HepG2 (cell line): Measurements from ENCODE around the gene SBSN. TPM values are rescaled to one million over a fixed set of nuclear protein-coding genes. Genes with fewer than 3 reads are reported as not detected.

Experiments used
- AGO2 ChIP-seq: fragments of 200-400 bp; formaldehyde crosslinking; optimal IDR thresholded peaks from 2 replicates; pipeline ENCODE3; 2017; ENCODE audit warnings: mild to moderate bottlenecking, low read depth, low read length, moderate library complexity
- ERF ChIP-seq: IDR thresholded peaks from 2 replicates; pipeline ENCODE4 v1.6.1; 2018; ENCODE audit warnings: missing biosample characterization, missing genetic modification reagents
- FOXA1 ChIP-seq, 2 experiments: fragments of 450-650 bp in 1 of 2; sonication (generic) in 1 of 2; formaldehyde crosslinking in 1 of 2; IDR thresholded peaks; 2 replicates each; pipeline versions ENCODE4 v1.4.0 to v1.6.1; 2016 to 2020; ENCODE audit warnings: missing genetic modification reagents in 1 of 2
- FOXC1 ChIP-seq: sonication (generic); formaldehyde crosslinking; IDR thresholded peaks from 2 replicates; pipeline ENCODE4 v1.8.0; 2022; ENCODE audit warnings: mild to moderate bottlenecking, missing genetic modification reagents, borderline replicate concordance
- GTF3A ChIP-seq: sonication (generic); formaldehyde crosslinking; conservative IDR thresholded peaks from 2 replicates; pipeline ENCODE4 v1.4.0; 2020; ENCODE audit warnings: mild to moderate bottlenecking, missing genetic modification reagents
- IRF2 ChIP-seq: IDR thresholded peaks from 2 replicates; pipeline ENCODE4 v1.6.1; 2018; ENCODE audit warnings: missing genetic modification reagents, missing compliant biosample characterization
- KLF13 ChIP-seq: sonication (generic); formaldehyde crosslinking; IDR thresholded peaks from 2 replicates; pipeline ENCODE4 v1.4.0; 2020; ENCODE audit warnings: mild to moderate bottlenecking, missing genetic modification reagents
- MED13 ChIP-seq: sonication (generic); formaldehyde crosslinking; IDR thresholded peaks from 2 replicates; pipeline ENCODE4 v1.5.0; 2020; ENCODE audit warnings: missing genetic modification reagents
- REL ChIP-seq: sonication (generic); formaldehyde crosslinking; conservative IDR thresholded peaks from 2 replicates; pipeline ENCODE4 v1.8.0; 2022; ENCODE audit warnings: mild to moderate bottlenecking, missing genetic modification reagents, moderate library complexity
- SAP130 ChIP-seq: IDR thresholded peaks from 2 replicates; pipeline ENCODE4 v1.6.1; 2016; ENCODE audit warnings: low read depth
- SRSF9 ChIP-seq: fragments of 200-400 bp; formaldehyde crosslinking; IDR thresholded peaks from 2 replicates; pipeline ENCODE4 v1.6.1; 2018; ENCODE audit warnings: borderline replicate concordance, mild to moderate bottlenecking, low read depth, low read length; ENCODE audit not compliant: insufficient read depth, poor library complexity, severe bottlenecking
- ZNF431 ChIP-seq: sonication (generic); formaldehyde crosslinking; IDR thresholded peaks from 2 replicates; pipeline ENCODE4 v1.9.0; 2022; ENCODE audit warnings: missing genetic modification reagents, low read depth, mild to moderate bottlenecking, borderline replicate concordance
- ZNF619 ChIP-seq: sonication (generic); formaldehyde crosslinking; IDR thresholded peaks from 2 replicates; pipeline ENCODE4 v1.4.0; 2020; ENCODE audit warnings: mild to moderate bottlenecking, missing genetic modification reagents
- ZSCAN25 ChIP-seq: sonication (generic); formaldehyde crosslinking; IDR thresholded peaks from 2 replicates; pipeline ENCODE4 v1.8.0; 2022; ENCODE audit warnings: mild to moderate bottlenecking, missing genetic modification reagents
- polyA plus RNA-seq, 8 experiments: library from polyadenylated mRNA; depleted of rRNA in 3 of 8; stranded (reverse) in 7 of 8; unstranded in 1 of 8; fragments of >200 nt; fragmentation: Illumina TruSeq in 4 of 8; extraction: Trizol in 4 of 8; gene quantifications; 2 replicates each; pipeline versions ENCODE4 v1.2.1 to v1.2.3, GENCODE V29; 2011 to 2016; ENCODE audit warnings: low read depth in 4 of 8, missing spikeins in 1 of 8, mixed read lengths in 1 of 8; ENCODE audit not compliant: insufficient read depth in 1 of 8
- total RNA-seq, 5 experiments: library from RNA; depleted of rRNA; stranded (reverse); fragments of >200 nt; fragmentation: Illumina TruSeq; extraction: Trizol; gene quantifications; 2 replicates each; pipeline ENCODE4 v1.2.3, GENCODE V29; 2016; ENCODE audit warnings: low read depth in 1 of 5
- TF ChIP-seq, protein P1 (sequence below): IDR thresholded peaks from 2 replicates; pipeline ENCODE4 v1.6.1; 2012; ENCODE audit warnings: inconsistent platforms
- TF ChIP-seq, protein P2 (sequence below): sonication (generic); formaldehyde crosslinking; IDR thresholded peaks from 2 replicates; pipeline ENCODE4 v1.5.1; 2020; ENCODE audit warnings: missing genetic modification reagents, mild to moderate bottlenecking, borderline replicate concordance
- TF ChIP-seq, protein P3 (sequence below): sonication (generic); formaldehyde crosslinking; IDR thresholded peaks from 2 replicates; pipeline ENCODE4 v1.5.1; 2020; ENCODE audit warnings: mild to moderate bottlenecking, missing genetic modification reagents, moderate library complexity
- TF ChIP-seq, protein P4 (sequence below): IDR thresholded peaks from 2 replicates; pipeline ENCODE4 v1.6.1; 2016; ENCODE audit warnings: missing compliant biosample characterization, missing genetic modification reagents, borderline replicate concordance
- TF ChIP-seq, protein P5 (sequence below): sonication (generic); formaldehyde crosslinking; IDR thresholded peaks from 2 replicates; pipeline ENCODE4 v1.4.0; 2020; ENCODE audit warnings: missing genetic modification reagents, borderline replicate concordance

The SBSN gene
- total and polyA plus RNA-seq, 2 of the 13 experiments (the other 11 are each of a cell fraction or from before 2014, with no cell fraction given), result not detected

DNA sequence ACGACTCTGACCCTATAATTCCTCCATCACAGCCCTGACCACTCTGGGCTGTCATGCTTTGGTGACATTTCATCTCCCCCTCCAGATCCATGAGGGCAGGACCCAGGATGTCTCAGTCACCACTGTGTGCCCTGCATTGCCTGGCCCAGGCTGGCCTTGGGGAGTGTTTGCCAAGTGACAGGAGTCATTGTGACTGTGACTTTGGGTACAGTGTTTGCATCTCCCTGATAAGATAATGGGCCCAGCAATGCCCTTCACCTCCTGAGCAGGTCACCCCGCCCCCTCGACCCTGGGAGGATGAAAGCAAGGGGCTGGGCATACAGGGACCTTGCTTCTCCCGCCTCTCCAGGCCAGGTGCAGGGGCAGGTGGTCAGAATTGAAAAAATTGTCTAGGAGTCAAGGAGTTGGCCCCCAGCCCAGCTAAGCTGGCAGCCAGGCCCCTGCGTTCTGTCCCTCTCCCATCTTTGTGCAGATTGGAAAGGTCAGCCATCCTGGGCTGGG lies 41.2 kb upstream of the SBSN start (continued):
- TF ChIP-seq IRF2 (CRISPR knock-in tag), result 0 out of 2 replicates have a peak, but pooled peaks have one; percentile 16
- TF ChIP-seq, protein P1, sequence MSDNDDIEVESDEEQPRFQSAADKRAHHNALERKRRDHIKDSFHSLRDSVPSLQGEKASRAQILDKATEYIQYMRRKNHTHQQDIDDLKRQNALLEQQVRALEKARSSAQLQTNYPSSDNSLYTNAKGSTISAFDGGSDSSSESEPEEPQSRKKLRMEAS, result peak; percentile 41; the same call in 1 of the 2 replicates
- no peak for TF ChIP-seq FOXA1 (IDR thresholded peaks at IDR 0.05)
- peak; percentile 87 for TF ChIP-seq FOXA1 (CRISPR knock-in tag; IDR thresholded peaks at IDR 0.05)
- no peak for TF ChIP-seq AGO2
- TF ChIP-seq, protein P2, sequence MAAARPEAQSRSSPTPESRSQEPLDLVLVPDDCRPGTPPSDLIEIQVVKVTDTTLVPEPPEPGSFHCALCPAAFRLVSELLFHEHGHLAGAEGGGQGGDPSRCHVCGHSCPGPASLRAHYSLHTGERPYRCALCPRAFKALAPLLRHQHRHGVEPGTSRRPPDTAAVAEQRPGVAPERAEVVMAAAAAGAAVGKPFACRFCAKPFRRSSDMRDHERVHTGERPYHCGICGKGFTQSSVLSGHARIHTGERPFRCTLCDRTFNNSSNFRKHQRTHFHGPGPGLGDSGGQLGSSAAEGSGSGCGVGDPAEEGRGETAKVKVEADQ (CRISPR knock-in tag), result peak; percentile 63; the same call in 1 of the 2 replicates
- no peak for TF ChIP-seq SRSF9
- peak; percentile 56; the same call in 1 of the 2 replicates for TF ChIP-seq FOXC1 (CRISPR knock-in tag)
- TF ChIP-seq REL (CRISPR knock-in tag), result no peak
- no peak for TF ChIP-seq ZNF431
- peak; percentile 84; the same call in 1 of the 2 replicates for TF ChIP-seq MED13 (CRISPR knock-in tag)
- TF ChIP-seq ZSCAN25 (CRISPR knock-in tag), result peak; percentile 52; the same call in 1 of the 2 replicates
- TF ChIP-seq, protein P3, sequence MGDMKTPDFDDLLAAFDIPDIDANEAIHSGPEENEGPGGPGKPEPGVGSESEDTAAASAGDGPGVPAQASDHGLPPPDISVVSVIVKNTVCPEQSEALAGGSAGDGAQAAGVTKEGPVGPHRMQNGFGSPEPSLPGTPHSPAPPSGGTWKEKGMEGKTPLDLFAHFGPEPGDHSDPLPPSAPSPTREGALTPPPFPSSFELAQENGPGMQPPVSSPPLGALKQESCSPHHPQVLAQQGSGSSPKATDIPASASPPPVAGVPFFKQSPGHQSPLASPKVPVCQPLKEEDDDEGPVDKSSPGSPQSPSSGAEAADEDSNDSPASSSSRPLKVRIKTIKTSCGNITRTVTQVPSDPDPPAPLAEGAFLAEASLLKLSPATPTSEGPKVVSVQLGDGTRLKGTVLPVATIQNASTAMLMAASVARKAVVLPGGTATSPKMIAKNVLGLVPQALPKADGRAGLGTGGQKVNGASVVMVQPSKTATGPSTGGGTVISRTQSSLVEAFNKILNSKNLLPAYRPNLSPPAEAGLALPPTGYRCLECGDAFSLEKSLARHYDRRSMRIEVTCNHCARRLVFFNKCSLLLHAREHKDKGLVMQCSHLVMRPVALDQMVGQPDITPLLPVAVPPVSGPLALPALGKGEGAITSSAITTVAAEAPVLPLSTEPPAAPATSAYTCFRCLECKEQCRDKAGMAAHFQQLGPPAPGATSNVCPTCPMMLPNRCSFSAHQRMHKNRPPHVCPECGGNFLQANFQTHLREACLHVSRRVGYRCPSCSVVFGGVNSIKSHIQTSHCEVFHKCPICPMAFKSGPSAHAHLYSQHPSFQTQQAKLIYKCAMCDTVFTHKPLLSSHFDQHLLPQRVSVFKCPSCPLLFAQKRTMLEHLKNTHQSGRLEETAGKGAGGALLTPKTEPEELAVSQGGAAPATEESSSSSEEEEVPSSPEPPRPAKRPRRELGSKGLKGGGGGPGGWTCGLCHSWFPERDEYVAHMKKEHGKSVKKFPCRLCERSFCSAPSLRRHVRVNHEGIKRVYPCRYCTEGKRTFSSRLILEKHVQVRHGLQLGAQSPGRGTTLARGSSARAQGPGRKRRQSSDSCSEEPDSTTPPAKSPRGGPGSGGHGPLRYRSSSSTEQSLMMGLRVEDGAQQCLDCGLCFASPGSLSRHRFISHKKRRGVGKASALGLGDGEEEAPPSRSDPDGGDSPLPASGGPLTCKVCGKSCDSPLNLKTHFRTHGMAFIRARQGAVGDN, result peak; percentile 74
- TF ChIP-seq, protein P4, sequence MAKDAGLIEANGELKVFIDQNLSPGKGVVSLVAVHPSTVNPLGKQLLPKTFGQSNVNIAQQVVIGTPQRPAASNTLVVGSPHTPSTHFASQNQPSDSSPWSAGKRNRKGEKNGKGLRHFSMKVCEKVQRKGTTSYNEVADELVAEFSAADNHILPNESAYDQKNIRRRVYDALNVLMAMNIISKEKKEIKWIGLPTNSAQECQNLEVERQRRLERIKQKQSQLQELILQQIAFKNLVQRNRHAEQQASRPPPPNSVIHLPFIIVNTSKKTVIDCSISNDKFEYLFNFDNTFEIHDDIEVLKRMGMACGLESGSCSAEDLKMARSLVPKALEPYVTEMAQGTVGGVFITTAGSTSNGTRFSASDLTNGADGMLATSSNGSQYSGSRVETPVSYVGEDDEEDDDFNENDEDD (CRISPR knock-in tag), result peak; percentile 52; the same call in 1 of the 2 replicates
- peak; percentile 47; the same call in 1 of the 2 replicates for TF ChIP-seq ERF
- TF ChIP-seq, protein P5, sequence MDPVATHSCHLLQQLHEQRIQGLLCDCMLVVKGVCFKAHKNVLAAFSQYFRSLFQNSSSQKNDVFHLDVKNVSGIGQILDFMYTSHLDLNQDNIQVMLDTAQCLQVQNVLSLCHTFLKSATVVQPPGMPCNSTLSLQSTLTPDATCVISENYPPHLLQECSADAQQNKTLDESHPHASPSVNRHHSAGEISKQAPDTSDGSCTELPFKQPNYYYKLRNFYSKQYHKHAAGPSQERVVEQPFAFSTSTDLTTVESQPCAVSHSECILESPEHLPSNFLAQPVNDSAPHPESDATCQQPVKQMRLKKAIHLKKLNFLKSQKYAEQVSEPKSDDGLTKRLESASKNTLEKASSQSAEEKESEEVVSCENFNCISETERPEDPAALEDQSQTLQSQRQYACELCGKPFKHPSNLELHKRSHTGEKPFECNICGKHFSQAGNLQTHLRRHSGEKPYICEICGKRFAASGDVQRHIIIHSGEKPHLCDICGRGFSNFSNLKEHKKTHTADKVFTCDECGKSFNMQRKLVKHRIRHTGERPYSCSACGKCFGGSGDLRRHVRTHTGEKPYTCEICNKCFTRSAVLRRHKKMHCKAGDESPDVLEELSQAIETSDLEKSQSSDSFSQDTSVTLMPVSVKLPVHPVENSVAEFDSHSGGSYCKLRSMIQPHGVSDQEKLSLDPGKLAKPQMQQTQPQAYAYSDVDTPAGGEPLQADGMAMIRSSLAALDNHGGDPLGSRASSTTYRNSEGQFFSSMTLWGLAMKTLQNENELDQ (CRISPR knock-in tag), result no peak
- TF ChIP-seq ZNF619, result no peak
- no peak for TF ChIP-seq GTF3A
- no peak for TF ChIP-seq KLF13
- peak; percentile 53 for TF ChIP-seq SAP130 (CRISPR knock-in tag)
